Stimulated activated CD4-positive, alpha-beta T cell treated with anti-CD3 and anti-CD28 coated beads, Interleukin-2, amount 100 ng/mL, for 48 hours (primary cell): ENCODE measurements around the gene CLEC3A.
"Not testable (repeated sequence)": the region's sequence is repeated elsewhere in the genome, so short reads cannot be mapped to it uniquely, and the experiment has no call there.

Experiments used
- DNase-seq, 2 donors: peaks; one replicate each; pipeline ENCODE4 v3.0.0-alpha.2; 2020

Gene CLEC3A

DNA sequence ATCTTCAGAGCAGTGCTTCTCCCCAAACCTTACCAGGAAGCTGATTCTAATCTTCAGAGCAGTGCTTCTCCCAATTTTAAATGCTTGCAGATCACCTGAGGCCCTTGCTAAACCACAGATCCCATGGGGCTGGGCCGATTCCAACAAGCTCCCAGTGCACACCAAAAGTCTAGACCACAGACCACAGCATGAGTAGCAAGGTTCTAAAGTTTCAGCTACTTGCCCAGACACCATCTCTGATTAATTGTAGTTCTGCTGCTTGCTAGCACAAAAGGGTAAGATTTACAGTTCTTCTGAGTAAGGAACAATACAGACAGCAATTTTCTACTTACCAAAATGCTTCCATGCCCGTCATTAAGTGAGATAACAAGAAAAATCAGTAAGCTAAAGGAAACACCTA is 12.2 kb downstream of the CLEC3A start:
- DNase-seq: peak in 1 of 2 donors; percentile 3

DNA sequence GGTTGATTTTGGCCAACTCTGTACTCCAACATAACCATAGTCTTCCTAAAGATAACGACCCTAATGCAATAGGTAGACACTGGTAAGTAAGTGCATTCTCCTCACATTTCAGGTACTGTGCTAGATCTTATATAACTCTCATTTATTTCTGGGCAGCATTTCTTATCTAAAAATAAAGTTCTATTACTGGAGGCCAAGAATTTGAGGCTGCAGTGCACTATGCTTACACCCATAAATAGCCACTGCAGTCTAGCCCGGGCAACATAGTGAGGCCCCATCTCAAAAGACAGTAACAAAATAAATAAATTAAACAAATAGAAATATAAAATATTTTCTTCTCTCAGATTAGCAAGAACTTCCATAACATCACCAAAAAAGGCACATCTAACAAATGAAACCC is 12.7 kb downstream of the CLEC3A start:
- DNase-seq: no peak

- DNase-seq: no peak
These were observed 18.0 kb downstream of the CLEC3A start for GRCh38 chr16:78040396-78040795.

GRCh38 chr16:78045865-78046581 is 23.7 kb downstream of the CLEC3A start:
- DNase-seq: peak; percentile 24 to 34

DNA sequence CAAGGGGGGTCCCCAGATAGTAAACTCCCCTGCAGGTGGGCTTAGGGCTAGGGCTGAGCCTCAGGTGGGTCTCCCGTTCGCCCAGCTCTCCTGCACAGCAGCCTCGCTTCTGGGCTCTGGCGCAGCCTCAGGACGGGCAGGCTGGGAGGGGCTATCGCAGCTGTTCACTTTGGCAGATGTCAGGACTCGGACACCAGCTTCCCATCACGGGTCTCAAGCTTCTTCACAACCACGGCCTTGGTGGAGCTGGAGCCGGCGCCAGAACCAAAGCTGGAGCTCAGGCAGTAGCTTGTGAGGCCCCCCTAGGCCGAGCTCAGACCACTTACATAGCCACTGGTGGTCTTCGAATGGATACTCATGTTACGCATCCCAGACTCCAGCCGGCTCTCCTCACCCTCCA is 26.0 kb downstream of the CLEC3A start:
- no peak for DNase-seq

GRCh38 chr16:78050734-78051400 is 28.5 kb downstream of the CLEC3A start:
- DNase-seq: no peak

- DNase-seq: no peak
These were observed 35.6 kb downstream of the CLEC3A start for GRCh38 chr16:78057803-78058564.

DNA sequence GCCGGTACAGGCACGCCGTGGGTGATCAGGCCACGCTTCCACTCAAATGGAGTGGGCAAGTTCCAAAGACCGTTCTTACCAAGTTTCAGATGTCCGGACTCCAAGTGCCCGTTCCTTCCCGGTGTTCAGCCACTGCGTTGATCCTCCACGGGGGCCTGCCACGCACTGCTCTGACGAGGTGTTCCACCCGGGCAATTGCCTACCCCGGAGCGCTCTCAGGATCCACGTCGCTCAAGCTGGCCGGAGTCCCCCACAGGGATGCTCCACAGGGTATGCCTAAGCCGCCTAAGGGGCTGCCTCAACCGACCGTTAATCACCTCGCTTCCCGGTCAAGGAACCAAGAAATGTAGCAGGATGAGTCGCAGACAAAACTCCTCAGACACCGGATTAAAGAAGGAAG is 37.5 kb downstream of the CLEC3A start:
- DNase-seq: not testable (repeated sequence)

GRCh38 chr16:78060295-78060694 is 37.9 kb downstream of the CLEC3A start:
- DNase-seq: no peak

- DNase-seq: no peak
These were observed 38.5 kb downstream of the CLEC3A start for GRCh38 chr16:78060809-78061208.

- DNase-seq: no peak
These were observed 43.0 kb downstream of the CLEC3A start for GRCh38 chr16:78065319-78065718.

GRCh38 chr16:78069913-78070312 is 47.6 kb downstream of the CLEC3A start:
- DNase-seq: no peak

GRCh38 chr16:78072275-78072674 is 49.9 kb downstream of the CLEC3A start:
- no peak for DNase-seq

DNA sequence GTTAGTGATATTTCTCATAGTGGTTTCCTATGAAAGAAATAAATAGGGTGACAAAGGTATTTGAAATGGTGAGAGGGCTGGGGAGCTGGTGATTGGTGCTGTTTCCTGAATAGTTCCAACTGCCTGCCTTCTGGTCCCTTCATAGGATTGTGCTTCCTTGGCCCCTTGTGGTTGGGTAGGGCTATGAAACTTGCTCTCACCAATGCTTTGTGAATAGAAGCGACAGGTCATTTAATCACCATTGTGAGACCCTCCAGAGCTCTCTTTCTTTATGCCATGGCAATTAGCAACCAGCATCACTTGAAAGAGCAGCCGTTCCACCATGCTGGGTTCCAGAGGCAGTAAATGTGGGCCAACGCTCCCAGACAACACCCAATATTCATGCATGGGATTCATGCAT is 53.5 kb downstream of the CLEC3A start:
- no peak for DNase-seq

GRCh38 chr16:78081341-78081740 is 59.0 kb downstream of the CLEC3A start:
- no peak for DNase-seq
